Spleen (tissue), 7 donors: ENCODE data around the gene OPRM1.

Experiments
- CTCF ChIP-seq, 11 experiments: fragments of 200-600 bp in 7 of 11; fragments of 450-650 bp in 4 of 11; sonication (generic) in 4 of 11; IDR thresholded peaks in 8 of 11; conservative IDR thresholded peaks in 3 of 11; 1 replicate in 7 of 11; 2 replicates in 4 of 11; pipeline versions ENCODE4 v1.4.0 to v1.8.0; 2016 to 2021; ENCODE audit warnings: antibody characterized with exemption in 11 of 11, inconsistent platforms in 4 of 11, mild to moderate bottlenecking in 1 of 11
- POLR2A ChIP-seq, 3 donors: fragments of 450-650 bp; IDR thresholded peaks; one replicate each; pipeline ENCODE4 v1.5.1; 2017; ENCODE audit warnings: antibody characterized with exemption in 3 of 3, mild to moderate bottlenecking in 1 of 3
- POLR2AphosphoS5 ChIP-seq, 3 donors: sonication (generic); formaldehyde crosslinking; IDR thresholded peaks; one replicate each; pipeline ENCODE4 v1.5.1; 2017; ENCODE audit warnings: antibody characterized with exemption in 3 of 3
- donor health status: DM: no; HTN: no; CAD: no; lungs with moderate emphysema.
- donor health status: DM: no; HTN: no; CAD: no.
- donor health status: DM: no; HTN: no; CAD: no.

- TF ChIP-seq POLR2A (IDR thresholded peaks at IDR 0.05) (no peak), CTCF (IDR thresholded peaks at IDR 0.05 in 8 of 11, conservative IDR thresholded peaks at IDR 0.05 in 3 of 11) (no peak), POLR2AphosphoS5 (IDR thresholded peaks at IDR 0.05) (no peak)
These were observed 54.4 kb downstream of the OPRM1 start for GRCh38 chr6:154093231-154094044.
